Measurements from ENCODE around the gene PLEKHN1. TPM values are rescaled to one million over a fixed set of nuclear protein-coding genes. Genes with fewer than 3 reads are reported as not detected.

The PLEKHN1 gene
- polyA plus RNA-seq, 1 of the 3 experiments (the other 2 are of a cell fraction), result not detected

- Histone ChIP-seq H3K4me2 (no peak overlapping the region), H3F3A (replicated peaks; ENCODE audit: insufficient read depth) (peaks cover 6% of the 10 kb centered on the region), H3K27ac (ENCODE audit: low read depth in 2 of 2, low read length in 1 of 2) (no peak overlapping the region), H3K9ac (no peak overlapping the region), H3K36me3 (replicated peaks in 1 of 2; ENCODE audit: control insufficient read depth in 1 of 2, insufficient read depth in 2 of 2, low read length in 1 of 2) (no peaks in the 10 kb centered on the region), H3K9me3 (no peaks in the 10 kb centered on the region), H3K4me3 (ENCODE audit: low read depth in 2 of 2, low read length in 1 of 2) (no peak overlapping the region), H3K9me2 (no peaks in the 10 kb centered on the region), H3K4me1 (ENCODE audit: control insufficient read depth in 1 of 2, insufficient read depth in 2 of 2, low read depth in 1 of 2, low read length in 1 of 2) (peaks cover 0 to 3% of the 10 kb centered on the region in 2 experiments; a peak in 1 of 4 replicates), H2AFZ (ENCODE audit: low read depth) (no peak overlapping the region), H3K27me3 (ENCODE audit: insufficient read depth) (no peaks in the 10 kb centered on the region), H4K20me1 (ENCODE audit: insufficient read depth) (0 out of 2 replicates have a peak, but pooled peaks cover 7% of the 10 kb centered on the region), H3K79me2 (ENCODE audit: insufficient read depth) (peaks cover 5% of the 10 kb centered on the region; the same call in 1 of the 2 replicates)
- ChIA-PET POLR2A (no interaction called here), CTCF (interaction anchor here (1.1 to 6.6 kb wide), 4 partner anchors 9 to 24 kb away, joined by 3 to 49 read pairs (median 25); no protein-coding TSS in a partner anchor)
- no peak for DNase-seq
- WGBS (ENCODE audit: low lambda C conversion rate), result 91% methylated on average over 31 of the region's 40 CpGs
- TF ChIP-seq USF2 (IDR thresholded peaks at IDR 0.05; ENCODE audit: borderline replicate concordance, low read depth, low read length) (no peak), EZH2phosphoT487 (IDR thresholded peaks at IDR 0.05; ENCODE audit: borderline replicate concordance, low read depth) (no peak), GABPA (IDR thresholded peaks at IDR 0.05; ENCODE audit: low read depth) (no peak), TAF1 (IDR thresholded peaks at IDR 0.05; ENCODE audit: borderline replicate concordance, low read depth, low read length) (no peak), EP300 (IDR thresholded peaks at IDR 0.05; ENCODE audit: borderline replicate concordance in 1 of 2, low read depth in 1 of 2, low read length in 1 of 2) (no peak), RAD21 (IDR thresholded peaks at IDR 0.05; ENCODE audit: low read length) (no peak), NRF1 (IDR thresholded peaks at IDR 0.05; ENCODE audit: low read depth, low read length) (no peak), NFIC (IDR thresholded peaks at IDR 0.05; ENCODE audit: borderline replicate concordance) (no peak), REST (IDR thresholded peaks at IDR 0.05; ENCODE audit: low read depth, low read length) (no peak), MXI1 (IDR thresholded peaks at IDR 0.05; ENCODE audit: low read depth, low read length) (no peak)
These were observed 37.2 kb upstream of the PLEKHN1 start for GRCh38 chr1:928825-929661.

All from SK-N-SH (cell line).